T-helper 2 cell (primary cell): ENCODE measurements around the gene INPP5A.
"Not testable (repeated sequence)": the region's sequence is repeated elsewhere in the genome, so short reads cannot be mapped to it uniquely, and the experiment has no call there.

Source experiments
- DNase-seq, 5 experiments: peaks; one replicate each; pipeline versions ENCODE4 v3.0.0 to v3.0.0-alpha.2; 2012 to 2022

The INPP5A gene

DNA sequence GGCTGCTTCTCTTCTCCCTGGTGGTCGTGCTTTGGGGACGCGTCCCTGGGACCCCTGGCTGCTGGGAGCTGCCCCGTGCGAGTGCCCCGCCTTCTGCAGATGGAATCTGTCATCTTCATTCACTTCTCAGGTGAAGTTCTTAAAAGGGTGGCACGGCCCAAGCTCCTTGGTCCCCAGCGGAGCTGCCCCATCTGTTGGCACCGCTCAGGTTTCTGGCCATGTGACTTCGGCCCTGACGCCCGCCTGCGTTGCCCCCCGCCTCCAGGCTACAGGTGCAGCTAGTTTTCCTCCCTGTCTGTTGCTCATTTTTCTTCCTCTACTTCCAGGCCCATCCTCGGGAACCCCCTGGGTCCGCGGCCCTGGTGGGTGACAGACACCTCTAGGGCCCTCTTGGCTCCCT is 255.2 kb downstream of the INPP5A start:
- DNase-seq = no peak

DNA sequence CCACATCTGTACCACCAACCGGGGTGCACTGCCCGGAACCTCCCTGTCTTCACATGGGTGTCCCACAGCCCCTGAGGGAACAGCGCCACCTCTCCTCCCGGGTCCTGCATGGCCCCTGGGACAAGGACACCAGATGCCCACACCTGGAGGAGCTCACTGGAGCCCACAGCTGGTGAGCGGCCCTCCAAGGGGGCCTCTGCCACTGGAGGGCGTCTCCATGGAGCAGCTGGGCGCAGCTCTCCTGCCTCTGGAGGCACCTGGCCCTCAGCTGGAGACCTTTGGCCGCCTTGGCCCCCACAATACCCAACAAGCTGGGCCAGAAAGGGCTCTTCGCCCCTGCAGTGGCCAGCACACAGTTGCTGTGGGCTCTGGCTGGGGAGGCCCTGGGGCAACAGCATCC is 255.6 kb downstream of the INPP5A start:
- DNase-seq = no peak

DNA sequence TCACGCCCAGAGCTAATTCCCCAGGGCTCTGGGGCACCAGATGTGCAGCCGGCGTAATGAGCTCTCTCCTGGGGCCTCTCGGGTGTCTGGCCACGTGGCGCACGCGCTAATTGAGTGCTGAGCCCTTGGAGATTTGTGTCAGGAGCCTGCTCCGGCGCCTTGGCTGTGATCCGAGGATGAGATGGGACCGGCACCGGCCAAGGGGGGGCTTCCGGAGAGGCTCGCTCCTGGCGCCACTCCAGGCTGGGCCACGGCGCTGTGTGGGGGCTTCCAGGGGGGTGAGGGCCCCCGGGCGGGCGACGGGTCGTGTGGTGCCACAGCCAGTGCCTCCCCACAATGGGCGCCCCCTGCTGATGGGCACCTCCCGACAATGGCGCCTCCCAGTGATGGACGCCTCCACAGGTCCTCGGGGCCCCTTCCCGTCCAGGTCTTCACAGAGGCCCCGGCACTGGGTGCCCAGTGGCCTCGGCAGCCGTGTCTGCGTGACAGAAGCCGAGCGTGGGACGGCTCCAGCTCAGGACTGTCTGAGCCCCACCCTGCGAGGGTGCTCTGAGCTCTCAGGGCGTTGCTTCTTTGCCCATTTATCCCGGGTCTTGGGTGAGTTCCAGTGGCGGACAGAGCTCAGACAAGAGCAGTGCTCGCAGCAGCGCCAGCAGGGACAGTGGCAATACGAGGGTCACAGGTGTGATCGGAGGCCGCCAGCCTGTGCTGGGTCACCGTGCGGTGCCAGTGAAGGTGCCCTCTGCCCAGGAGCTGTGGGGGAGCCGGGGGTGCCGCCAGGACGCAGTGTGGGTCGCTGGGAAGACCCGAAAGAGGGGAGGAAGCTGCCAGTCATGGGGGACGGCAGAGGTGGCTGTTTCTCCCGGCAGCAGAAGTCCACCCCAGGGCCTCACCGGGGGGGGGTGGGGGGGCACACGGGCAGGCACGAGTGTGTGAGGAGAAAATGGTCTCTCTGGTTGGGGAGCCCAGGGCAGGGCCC is 256.6 kb downstream of the INPP5A start:
- DNase-seq = no peak

DNA sequence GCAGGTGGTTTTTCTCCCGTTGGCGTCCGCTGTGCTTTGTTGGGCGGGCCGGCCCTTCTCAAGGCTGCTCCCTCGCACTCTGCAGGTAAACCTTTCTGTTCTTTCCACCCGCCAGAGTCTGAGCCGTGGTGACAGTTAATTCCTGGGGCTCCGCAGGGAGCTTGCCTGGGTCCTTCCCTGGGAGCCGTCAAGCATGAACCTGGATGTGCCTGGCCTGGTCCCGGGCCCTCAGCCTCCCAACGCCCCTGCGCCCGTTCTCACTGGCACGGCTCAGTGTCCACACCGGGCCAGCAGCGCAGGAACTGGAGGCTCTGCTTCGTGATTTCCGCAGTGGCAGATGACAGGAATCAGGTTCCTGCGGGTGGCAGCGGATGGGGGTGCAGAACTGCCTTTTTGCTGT is 259.3 kb downstream of the INPP5A start:
- no peak for DNase-seq

DNA sequence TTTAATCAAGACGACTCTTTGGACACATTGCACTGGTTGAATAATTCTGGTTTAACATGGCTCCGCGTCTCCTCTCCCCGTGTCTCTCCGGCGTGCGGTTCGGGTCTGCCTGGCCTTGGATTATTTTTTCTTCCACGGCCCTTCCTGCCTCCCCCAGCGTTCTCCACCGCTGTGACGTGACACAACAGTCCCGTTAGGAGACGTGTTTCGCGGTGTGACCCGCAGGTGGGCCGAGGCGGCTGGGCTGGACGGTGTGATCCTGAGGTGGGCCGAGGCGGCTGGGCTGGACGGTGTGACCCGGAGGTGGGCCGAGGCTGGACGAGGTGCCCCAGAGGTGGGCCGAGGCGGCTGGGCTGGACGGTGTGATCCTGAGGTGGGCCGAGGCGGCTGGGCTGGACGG is 260.4 kb downstream of the INPP5A start:
- not testable (repeated sequence) for DNase-seq

DNA sequence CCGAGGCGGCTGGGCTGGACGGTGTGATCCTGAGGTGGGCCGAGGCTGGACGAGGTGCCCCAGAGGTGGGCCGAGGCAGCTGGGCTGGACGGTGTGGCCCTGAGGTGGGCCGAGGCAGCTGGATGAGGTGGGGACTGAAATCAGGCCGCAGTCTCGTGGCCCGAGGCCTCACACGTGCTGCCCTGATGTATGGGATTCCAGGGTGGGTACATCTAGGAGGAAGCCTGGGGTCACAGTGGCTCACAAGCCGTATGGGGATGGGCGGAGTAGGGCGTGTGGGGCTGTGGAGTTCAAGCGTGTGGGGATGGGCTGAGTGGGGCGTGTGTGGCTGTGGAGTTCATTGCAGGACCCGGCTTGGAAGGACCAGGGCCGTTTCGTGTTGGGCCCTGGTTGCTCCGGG is 260.8 kb downstream of the INPP5A start:
- no peak for DNase-seq

DNA sequence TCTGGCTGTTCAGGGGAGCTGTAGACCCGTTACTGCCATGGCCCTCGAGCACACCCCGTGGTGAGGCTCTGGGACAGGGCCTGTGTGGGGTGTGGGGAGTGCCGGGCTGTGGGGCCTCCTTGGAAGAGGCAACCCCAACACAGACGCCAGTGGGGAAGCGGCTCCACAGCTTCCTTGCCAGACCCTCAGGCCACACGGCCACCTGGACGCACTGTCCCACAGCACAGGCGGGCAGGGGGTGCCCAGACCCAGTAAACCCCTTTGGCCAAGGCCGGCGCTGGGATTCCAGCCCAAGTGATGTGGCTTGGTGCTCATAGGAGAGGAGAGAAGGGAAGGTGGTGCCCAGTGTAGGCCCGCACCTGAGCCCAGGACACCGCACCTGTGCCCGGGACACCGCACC is 261.3 kb downstream of the INPP5A start:
- no peak for DNase-seq

DNA sequence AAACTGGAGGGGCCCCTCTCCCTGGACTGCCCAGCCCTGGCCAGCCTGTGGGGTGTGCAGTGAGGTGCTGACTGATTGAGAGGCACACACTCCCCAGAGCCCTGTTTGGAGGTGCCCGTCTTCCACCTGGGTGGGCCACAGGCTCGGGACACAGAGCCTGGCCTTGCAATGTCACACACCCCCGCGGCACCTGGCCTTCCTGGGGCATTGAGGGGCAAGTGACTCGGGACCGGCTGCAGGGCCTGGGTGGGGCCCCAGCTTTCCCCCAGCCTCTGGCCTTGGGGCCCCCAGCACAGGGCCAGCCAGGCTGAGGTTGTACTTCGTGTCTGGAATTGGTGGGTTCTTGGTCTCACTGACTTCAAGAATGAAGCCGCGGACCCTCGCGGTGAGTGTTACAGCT is 262.3 kb downstream of the INPP5A start:
- no peak for DNase-seq

DNA sequence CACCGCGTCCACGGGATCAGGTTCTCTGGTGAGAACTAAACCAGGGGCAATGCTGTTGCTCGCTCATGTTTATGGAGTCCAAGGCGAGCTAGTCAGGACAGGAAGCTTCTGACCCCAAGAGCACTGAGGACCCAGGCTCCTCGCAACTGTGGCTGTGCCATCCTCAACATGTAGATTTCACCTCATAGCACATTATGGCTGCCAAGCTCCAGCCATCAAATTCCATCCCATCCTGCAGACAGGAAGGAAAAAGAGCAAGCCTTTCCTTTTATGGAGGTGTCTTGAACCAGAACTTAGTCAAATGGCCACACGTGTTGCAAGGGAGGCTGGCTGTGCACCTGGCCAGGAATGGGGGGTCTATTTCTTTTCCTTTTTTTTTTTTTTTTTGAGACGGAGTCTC is 264.5 kb downstream of the INPP5A start:
- DNase-seq = no peak

DNA sequence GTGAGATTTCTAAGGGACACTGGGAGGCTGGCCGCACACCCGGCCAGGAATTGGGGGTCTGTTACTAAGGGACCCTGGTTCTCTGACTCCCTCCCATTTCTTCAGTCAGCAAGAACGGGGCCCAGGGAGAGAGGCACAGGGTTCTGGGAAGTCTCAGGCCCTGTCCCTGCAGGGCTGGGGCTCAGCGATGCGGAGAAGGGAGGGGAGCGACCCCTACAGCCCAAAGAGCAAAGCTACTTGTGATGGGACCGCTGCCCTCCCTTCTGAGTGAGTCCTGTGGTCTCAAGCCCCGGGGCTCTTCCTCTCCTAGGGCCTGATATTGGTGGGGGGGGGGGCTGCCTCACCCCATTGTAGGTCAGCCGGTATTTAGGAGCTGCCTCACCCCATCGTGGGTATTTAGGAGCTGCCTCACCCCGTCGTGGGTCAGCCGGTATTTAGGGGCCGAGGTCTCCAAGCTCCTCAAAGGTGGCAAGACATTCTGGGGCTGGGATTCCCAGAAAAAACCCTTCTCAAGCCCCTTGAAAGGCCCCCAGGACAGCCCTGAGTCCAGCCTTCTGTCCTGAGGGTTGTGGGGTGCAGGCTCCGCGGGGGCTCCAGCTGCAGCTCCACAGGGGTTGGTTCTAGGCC is 265.2 kb downstream of the INPP5A start:
- DNase-seq = no peak

DNA sequence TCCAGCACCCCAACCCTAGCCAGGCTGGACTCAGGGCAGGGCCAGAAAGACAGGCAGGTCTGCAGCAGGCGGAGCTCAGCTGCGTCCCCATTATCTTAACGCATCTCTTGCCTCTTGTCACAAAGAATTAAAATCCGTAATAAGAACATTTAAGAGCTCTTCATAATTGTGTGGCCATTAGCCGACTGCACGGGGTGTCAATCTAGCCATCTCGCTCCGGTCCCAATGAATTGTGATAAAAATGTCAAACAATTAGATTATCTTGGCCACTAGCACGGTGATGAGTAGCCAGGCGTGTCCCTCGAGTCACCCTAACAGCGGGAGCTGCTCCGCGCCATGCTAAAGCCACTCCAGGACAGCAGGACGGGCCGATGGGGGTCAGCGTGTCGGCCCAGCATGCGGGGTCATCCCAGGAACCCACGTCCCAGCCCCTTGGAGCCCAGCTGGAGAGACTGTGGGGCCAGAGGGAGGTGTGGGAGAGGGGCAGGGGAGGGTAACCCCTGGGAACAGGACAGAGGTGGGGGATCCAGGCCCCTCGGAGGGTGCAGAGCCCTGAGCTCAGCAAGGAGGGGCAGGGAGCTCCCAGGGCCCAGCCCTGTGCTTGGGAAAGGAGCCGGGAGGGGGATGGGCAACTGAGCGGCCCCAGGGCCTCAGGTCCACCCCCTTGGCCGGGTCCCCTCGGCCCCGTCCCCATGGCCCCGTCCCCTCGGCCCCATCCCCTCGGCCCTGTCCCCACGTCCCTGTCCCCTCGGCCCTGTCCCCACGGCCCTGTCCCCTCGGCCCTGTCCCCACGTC is 266.0 kb downstream of the INPP5A start:
- DNase-seq = no peak

DNA sequence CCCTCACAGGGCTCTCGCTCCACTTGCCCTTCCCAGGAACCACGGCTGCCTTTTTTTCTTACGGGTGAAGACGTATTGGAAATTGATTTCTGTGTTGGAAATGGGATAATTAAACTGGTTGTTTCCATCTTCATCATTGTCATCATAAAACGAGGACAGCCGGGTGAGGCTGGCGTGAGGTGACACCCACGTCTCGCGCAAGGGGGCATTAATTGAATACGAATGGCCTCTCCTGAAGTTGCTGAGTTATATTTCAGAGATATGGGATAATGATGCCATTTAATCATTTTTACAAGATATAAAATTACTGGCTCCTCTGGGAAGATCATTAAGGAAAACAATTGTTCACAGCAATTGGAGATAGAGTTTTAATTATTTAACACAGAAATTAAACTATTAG is 266.7 kb downstream of the INPP5A start:
- no peak for DNase-seq

DNA sequence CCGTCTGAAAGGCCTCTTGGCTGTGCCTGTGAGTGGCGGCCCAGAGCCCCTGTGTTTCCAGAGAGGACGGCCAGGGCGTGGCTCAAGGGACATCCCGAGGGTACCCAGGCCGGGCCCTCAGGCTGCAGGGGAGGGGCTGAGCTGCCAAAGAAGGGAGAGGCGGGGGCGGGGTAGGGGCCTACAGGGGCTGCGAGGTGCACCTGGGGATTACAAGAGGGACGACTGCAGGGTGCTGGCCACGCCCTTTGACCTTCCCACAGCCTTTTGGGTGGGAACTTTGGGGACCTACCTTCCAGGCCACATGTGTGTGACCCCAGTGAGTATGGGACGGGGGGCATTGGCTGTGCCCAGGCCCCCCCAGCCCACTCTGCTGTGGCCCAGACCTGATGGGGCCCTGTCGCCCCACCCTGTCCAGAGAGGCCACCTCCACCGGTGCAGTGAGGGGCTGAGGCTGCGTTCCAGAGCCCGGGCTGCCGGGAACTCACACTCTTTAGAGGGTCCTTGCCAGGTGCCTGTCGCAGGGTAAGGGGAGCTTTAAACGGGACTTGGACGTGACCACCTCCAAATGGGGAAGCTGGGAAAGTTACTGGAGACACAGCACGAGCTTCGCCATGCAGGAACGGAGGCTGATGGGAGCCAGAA is 267.3 kb downstream of the INPP5A start:
- DNase-seq = no peak

DNA sequence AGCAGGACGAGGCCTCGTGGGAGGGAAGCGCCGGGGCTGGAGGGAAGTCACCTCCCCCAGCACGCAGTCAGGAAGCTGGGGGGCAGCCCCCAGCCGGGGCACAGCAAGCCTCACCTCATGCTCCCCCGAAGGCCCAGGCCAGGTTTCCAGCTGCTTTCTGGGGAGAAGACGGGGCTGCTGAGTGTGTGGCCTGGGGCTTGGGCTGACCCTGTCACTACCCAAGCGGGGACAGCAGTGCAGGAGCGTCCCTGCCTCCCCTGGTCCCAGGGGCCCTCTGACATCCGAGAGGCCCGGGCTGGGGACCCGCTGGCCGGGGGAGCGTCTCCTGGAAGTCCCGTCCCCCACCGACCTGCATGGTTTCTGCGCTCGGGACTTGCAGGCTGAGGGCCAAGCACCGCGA is 268.0 kb downstream of the INPP5A start:
- DNase-seq = no peak

DNA sequence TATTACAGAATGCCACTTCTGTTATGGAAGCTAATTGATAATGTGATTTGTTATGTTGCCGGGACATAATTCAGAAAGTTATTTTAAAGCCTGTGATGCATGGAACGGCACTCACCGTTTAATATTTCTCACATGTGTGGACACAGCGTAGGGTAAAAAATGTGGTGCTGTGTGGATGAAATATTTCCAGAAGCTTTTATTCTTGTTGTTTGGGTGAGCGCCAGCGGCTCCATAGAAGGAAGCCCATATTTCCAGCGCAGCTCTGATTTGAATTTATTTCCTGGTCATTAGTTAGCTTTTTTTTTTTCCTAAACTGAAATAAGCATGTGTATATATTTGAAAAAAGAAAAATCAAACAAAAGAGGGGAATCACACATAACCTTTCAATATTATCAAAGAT is 268.5 kb downstream of the INPP5A start:
- no peak for DNase-seq

DNA sequence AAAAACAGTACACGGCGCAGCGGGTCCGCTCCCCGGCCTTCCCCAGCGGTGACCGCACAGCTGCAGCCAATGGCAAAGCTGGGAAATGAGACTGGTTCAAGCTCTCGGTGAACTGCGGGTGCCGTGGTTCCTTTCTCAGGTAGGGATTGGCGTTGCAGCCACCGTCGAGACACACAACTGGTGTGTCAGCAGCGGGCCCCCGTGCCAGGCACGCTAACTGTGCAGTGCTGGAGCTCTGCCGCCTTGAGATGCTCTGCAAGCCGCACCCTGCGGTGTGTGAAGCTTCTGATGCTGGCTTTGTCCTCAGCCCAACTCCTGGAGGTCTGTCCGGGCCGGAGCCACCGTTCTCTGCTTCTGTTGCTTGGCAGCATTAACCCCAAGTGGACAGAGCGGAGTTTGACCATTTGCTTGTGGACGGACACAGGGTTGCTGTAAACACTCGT is 269.0 kb downstream of the INPP5A start:
- DNase-seq = no peak

DNA sequence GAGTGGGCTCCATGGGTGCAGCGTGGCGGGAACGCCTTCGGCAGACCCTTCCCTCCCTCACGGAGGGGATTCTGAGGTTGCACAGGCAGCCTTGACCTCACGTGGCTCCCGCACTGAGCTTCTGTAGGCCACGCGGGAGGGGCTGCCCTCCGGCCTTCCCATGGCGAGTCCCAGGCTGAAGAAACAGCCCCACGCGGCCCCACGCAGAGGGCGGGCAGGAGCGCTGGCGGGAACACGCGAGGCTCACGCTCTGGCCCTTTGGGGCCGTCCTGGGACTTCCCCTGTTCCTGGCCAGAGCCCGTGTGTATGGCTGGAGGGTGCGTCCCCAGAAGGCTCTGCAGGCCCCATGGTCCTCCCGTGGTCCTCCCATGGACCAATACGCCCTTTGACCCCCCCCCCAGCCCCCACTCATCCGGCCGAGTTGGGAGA is 270.0 kb downstream of the INPP5A start:
- no peak for DNase-seq

DNA sequence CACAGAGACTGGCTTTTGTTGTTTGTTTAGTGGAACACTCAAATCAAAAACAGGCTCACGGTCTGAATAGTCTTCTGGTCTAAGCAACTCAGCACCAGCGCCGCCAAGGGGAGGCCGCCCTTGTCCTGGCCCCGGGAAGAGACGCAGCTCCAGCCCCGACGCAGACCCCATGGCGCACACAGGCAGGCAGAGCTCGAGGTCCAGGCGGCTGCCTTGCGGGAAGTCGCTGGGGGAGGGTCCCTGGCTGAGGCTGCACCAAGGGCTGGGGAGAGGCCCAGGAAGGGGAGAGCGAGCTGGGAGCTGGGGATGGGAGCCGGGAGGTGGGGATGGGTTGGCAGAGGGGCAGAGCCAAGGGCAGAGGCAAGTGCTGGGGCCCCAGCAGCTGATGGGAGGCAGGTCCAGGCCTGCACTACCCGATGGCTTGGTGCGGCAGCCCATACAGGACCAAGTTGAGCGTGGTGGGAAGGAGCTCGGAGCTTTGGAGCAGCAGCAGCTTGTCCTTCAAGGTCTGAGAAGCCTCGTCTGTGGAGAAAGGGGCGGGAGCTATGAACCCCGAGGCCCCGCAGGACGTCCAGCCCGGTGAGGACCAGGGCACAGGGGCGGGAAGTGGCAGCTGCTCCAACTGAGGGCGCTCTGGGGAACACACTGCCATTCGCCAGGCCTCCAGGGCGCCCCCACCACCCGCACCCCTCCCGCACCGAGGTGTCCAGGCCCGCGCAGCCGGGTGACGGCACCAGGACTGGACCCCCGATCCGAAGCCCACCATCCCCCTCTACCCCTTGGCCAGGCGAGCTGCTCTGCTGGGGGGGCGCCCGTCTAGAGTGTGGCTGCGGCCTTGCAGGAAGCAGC is 271.0 kb downstream of the INPP5A start:
- no peak for DNase-seq

DNA sequence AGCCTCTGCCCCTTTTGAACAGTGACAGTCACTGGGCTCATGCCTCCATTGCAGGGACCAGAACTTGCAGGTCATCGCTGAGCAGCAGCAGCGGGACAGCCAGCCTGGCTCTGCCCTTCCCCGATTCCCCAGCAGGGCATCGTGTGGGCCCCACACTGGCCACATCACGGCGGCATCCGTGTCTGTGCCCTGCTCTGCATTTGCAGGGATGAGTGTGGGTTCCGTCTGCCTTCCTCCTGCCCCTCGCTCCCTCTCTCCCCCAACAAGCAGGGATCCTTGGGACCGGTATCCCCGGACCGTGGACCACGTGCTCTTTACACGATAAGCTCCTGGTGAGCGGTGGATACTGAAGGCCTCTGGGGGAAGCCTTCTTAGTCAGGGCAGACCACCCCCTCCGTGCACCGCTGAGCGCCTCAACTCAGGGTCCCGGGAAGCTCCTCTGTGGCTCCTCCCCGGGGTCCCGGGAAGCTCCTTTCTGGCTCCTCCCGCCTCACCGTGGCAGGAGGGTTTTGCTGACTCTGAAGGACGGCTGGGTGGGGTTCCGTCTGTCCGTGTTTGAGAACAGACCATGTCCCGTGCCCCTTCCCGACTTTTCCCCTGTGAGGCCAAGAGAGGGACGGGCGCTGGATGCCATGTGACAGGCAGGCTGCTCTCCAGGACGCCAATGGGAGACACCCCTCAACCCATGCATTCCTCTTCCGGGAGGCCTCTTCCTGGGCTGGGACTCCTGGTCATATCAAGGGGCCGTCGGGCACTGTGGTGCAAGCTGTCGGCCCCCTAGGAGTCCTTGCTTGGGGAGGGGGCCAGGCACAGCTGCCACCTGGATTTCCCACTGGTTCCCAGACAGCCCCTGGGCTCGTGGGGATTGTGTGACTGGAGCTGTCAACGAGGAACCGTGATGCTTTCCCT is 271.9 kb downstream of the INPP5A start:
- no peak for DNase-seq

DNA sequence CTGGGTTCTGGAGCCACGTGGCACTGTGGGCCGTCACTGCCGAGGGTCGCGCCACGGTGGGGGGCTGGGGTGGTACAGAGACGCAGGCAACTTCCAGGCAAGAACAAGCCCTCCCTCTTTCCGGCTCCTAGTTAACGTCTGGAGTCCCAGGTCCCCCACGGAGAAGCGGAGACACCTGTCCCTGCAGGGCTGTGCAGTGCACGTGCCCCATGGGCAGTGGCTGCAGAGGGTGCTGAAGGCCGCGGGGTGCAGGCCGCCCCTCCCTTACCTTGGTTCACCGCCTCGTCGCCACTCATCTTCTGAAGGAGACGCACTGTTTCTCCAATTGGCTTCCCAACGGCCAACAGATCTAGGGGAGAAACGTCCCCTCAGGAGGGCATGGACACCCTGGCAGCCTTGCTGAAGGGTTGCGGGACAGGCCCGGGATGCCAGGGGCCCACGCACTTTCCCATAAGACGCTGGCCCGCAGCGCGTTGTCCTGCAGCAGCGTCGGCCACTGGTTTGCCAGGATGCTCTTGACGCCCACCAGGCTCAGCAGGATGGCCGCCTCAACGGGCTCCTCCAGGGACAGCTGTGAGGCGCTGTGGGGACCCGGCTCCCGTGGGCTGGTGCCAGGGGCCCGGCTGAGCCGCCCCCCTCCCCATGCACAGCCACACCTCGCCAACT is 272.7 kb downstream of the INPP5A start:
- no peak for DNase-seq
